PC-9 (cell line): ENCODE measurements around the gene NHEJ1. TPM values are rescaled to one million over a fixed set of nuclear protein-coding genes. Genes with fewer than 3 reads are reported as not detected.
A peak's percentile ranks its signal among the peaks of the same experiment; 100 is the strongest.

Experiments used
- BruUV-seq: library from RNA; stranded (reverse); fragments of 400-500 nt; replicated peaks from 2 replicates; lab custom pipeline; 2021; lab: Mats Ljungman, UMichigan
- CTCF ChIA-PET: fragments of 300-600 bp; sonication (Branson Sonifier 250); formaldehyde crosslinking; loops from one replicate; lab custom pipeline; 2022; ENCODE audit warnings: antibody characterized with exemption; lab: Charles Lee
- POLR2A ChIA-PET: fragments of 300-600 bp; sonication (Branson Sonifier 250); formaldehyde crosslinking; loops from one replicate; lab custom pipeline; 2022; ENCODE audit warnings: antibody characterized with exemption; ENCODE audit not compliant: unreplicated experiment; lab: Charles Lee
- DNase-seq, 2 experiments: peaks; one replicate each; pipeline versions ENCODE4 v3.0.0 to v3.0.0-alpha.2; 2015 to 2022; ENCODE audit warnings: mixed read lengths in 1 of 2
- H2AFZ ChIP-seq: fragments of 200-600 bp; sonication (generic); 2 replicates; pipeline ENCODE4 v1.8.1; 2017; ENCODE audit warnings: antibody characterized with exemption
- H3F3A ChIP-seq: fragments of 200-600 bp; sonication (generic); 2 replicates; pipeline ENCODE4 v1.8.1; 2017; ENCODE audit warnings: antibody characterized with exemption, mild to moderate bottlenecking, low read depth; ENCODE audit not compliant: insufficient read depth
- H3K27ac ChIP-seq: fragments of 200-600 bp; sonication (generic); 2 replicates; pipeline ENCODE4 v1.6.1; 2016; ENCODE audit warnings: mixed run types
- H3K27me3 ChIP-seq: fragments of 200-600 bp; sonication (generic); 2 replicates; pipeline ENCODE4 v1.6.1; 2016; ENCODE audit warnings: low read depth, mixed run types; ENCODE audit not compliant: insufficient read depth
- H3K36me3 ChIP-seq: fragments of 200-600 bp; sonication (generic); 2 replicates; pipeline ENCODE4 v1.6.1; 2016; ENCODE audit warnings: low read depth, mixed run types
- H3K4me1 ChIP-seq: fragments of 200-600 bp; sonication (generic); replicated peaks from 2 replicates; pipeline ENCODE4 v1.6.1; 2016; ENCODE audit warnings: mixed run types; ENCODE audit not compliant: insufficient read depth
- H3K4me2 ChIP-seq: fragments of 200-600 bp; sonication (generic); 2 replicates; pipeline ENCODE4 v1.6.1; 2017; ENCODE audit warnings: mixed run types
- H3K4me3 ChIP-seq: fragments of 200-600 bp; sonication (generic); 2 replicates; pipeline ENCODE4 v1.6.1; 2016; ENCODE audit warnings: mixed run types
- H3K79me2 ChIP-seq: fragments of 200-600 bp; sonication (generic); 2 replicates; pipeline ENCODE4 v1.6.1; 2017; ENCODE audit warnings: low read depth, mixed run types
- H3K9me2 ChIP-seq: fragments of 200-600 bp; sonication (generic); 2 replicates; pipeline ENCODE4 v1.8.1; 2017; ENCODE audit warnings: mild to moderate bottlenecking; ENCODE audit not compliant: insufficient read depth
- H3K9me3 ChIP-seq: fragments of 200-600 bp; sonication (generic); 2 replicates; pipeline ENCODE4 v1.8.1; 2016; ENCODE audit warnings: low read depth; ENCODE audit not compliant: insufficient read depth
- H4K20me1 ChIP-seq: fragments of 200-600 bp; sonication (generic); 2 replicates; pipeline ENCODE4 v1.8.1; 2017; ENCODE audit not compliant: insufficient read depth
- CTCF ChIP-seq: fragments of 200-600 bp; sonication (generic); conservative IDR thresholded peaks from 2 replicates; pipeline ENCODE4 v1.6.1; 2017; ENCODE audit warnings: mixed run types, antibody characterized with exemption, mild to moderate bottlenecking, moderate library complexity
- EZH2 ChIP-seq: fragments of 200-600 bp; sonication (generic); IDR thresholded peaks from 2 replicates; pipeline ENCODE4 v1.8.0; 2017; ENCODE audit warnings: antibody characterized with exemption, low read depth
- intact Hi-C: fragments of 100-400 bp; cut with micrococcal nuclease; formaldehyde crosslinking; loops from one replicate; pipeline ENCODE4 v1.10.0; 2022; ENCODE audit not compliant: unreplicated experiment
- total RNA-seq: library from RNA; stranded (reverse); gene quantifications from 2 replicates; pipeline ENCODE4 v1.2.3, GENCODE V29; 2021

The NHEJ1 gene
- total RNA-seq, 1 experiment from 2014 or later: 9.8 TPM

GRCh38 chr2:219181531-219181930 lies 20.9 kb upstream of the NHEJ1 start:
- Histone ChIP-seq H3K79me2 (peaks cover 18% of the 10 kb centered on the region), H3K9me2 (no peaks in the 10 kb centered on the region; the same call in 1 of the 2 replicates), H3K36me3 (peaks cover 14% of the 10 kb centered on the region; the same call in 1 of the 2 replicates), H4K20me1 (no peaks in the 10 kb centered on the region; the same call in 1 of the 2 replicates), H3K4me3 (no peak overlapping the region), H3K4me2 (no peak overlapping the region), H2AFZ (no peak overlapping the region), H3K27ac (no peak overlapping the region), H3F3A (peaks cover 16% of the 10 kb centered on the region), H3K27me3 (no peaks in the 10 kb centered on the region), H3K4me1 (peaks cover 9% of the 10 kb centered on the region), H3K9me3 (no peaks in the 10 kb centered on the region)
- intact Hi-C loops: no loop called here
- TF ChIP-seq CTCF: no peak
- no peak for TF ChIP-seq EZH2
- ChIA-PET CTCF (no interaction called here), POLR2A (no interaction called here)
- no TSS peak for BruUV-seq
- DNase-seq: no peak

- H3K9me3 ChIP-seq: no peaks in the 10 kb centered on the region
- H3K4me2 ChIP-seq: no peak overlapping the region
- peaks cover 14% of the 10 kb centered on the region; the same call in 1 of the 2 replicates for H3K36me3 ChIP-seq
- H3K9me2 ChIP-seq: no peaks in the 10 kb centered on the region
- H3K4me3 ChIP-seq: no peak overlapping the region
- peaks cover 10% of the 10 kb centered on the region for H3K4me1 ChIP-seq
- DNase-seq: no peak
- H3K79me2 ChIP-seq: peaks cover 20% of the 10 kb centered on the region
- no peak for TF ChIP-seq EZH2
- TF ChIP-seq CTCF: no peak
- no peak overlapping the region for H2AFZ ChIP-seq
- H3K27me3 ChIP-seq: no peaks in the 10 kb centered on the region
- ChIA-PET CTCF (no interaction called here), POLR2A (no interaction called here)
- H3K27ac ChIP-seq: no peak overlapping the region
- peaks cover 21% of the 10 kb centered on the region for H3F3A ChIP-seq
- intact Hi-C loops: no loop called here
- H4K20me1 ChIP-seq: no peaks in the 10 kb centered on the region; the same call in 1 of the 2 replicates
- BruUV-seq: no TSS peak
Observed at GRCh38 chr2:219180961-219181360, 20.3 kb upstream of the NHEJ1 start.

- DNase-seq: no peak
- Histone ChIP-seq H3K27me3 (no peaks in the 10 kb centered on the region), H3K9me3 (no peaks in the 10 kb centered on the region), H3K4me1 (peaks cover 19% of the 10 kb centered on the region), H3K4me2 (peak overlapping the region; percentile 83), H3K36me3 (peaks cover 14% of the 10 kb centered on the region; the same call in 1 of the 2 replicates), H3K27ac (no peak overlapping the region), H3K79me2 (peaks cover 32% of the 10 kb centered on the region), H3F3A (peaks cover 18% of the 10 kb centered on the region), H3K4me3 (peak overlapping the region; percentile 95; the same call in 1 of the 2 replicates), H4K20me1 (no peaks in the 10 kb centered on the region; the same call in 1 of the 2 replicates), H2AFZ (no peak overlapping the region), H3K9me2 (no peaks in the 10 kb centered on the region)
- BruUV-seq: no TSS peak
- intact Hi-C loops: loop anchor here (5.0 kb wide), 1 partner anchor 172 kb away; no protein-coding TSS in a partner anchor
- POLR2A ChIA-PET: no interaction called here
- CTCF ChIA-PET: no interaction called here
- TF ChIP-seq CTCF: no peak
- no peak for TF ChIP-seq EZH2
Observed at GRCh38 chr2:219179601-219180465, 19.2 kb upstream of the NHEJ1 start.
